Astrocyte of the cerebellum (primary cell): ENCODE data around the gene NECTIN1.

ENCODE experiments used
- DNase-seq: peaks from one replicate; pipeline ENCODE4 v3.0.0-alpha.2; 2011; ENCODE audit warnings: low read depth
- H3K4me3 ChIP-seq: 2 replicates; pipeline ENCODE4 v1.5.1; 2011; ENCODE audit warnings: mild to moderate bottlenecking, low read depth, low read length, moderate library complexity
- CTCF ChIP-seq: IDR thresholded peaks from 2 replicates; pipeline ENCODE4 v1.5.1; 2012; ENCODE audit warnings: low read length, low read depth, moderate library complexity, mild to moderate bottlenecking; ENCODE audit errors: missing control alignments
- in situ Hi-C: cut with HindIII; loops from 2 replicates; pipeline ENCODE4 v1.10.0; 2017; ENCODE audit warnings: low sequenced_read_pairs

The NECTIN1 gene

GRCh38 chr11:119772641-119773415 lies 43.8 kb upstream of the NECTIN1 start:
- TF ChIP-seq CTCF = no peak
- no peak for DNase-seq
- in situ Hi-C loops = no loop called here
- H3K4me3 ChIP-seq = no peak overlapping the region

DNA sequence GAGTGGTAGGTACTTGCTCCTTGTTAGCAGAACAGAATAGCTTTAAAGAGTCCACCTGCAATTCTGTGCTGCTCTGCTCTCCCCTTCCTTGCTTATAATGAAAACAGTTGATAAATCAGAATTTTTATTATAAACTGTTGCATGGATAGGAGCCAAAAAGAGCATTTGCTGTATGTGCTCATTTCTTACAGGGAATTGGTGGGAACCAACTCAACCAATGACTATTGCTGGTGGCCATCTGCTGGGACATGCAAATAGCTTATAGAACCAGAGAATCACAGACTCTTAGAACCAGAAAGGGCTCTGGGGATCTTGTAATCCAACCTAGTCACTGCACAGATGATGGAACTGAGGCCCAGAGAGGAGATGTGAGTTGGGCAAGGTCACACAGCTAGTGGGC lies 43.1 kb upstream of the NECTIN1 start:
- no peak for TF ChIP-seq CTCF
- in situ Hi-C loops = no loop called here
- no peak for DNase-seq
- no peak overlapping the region for H3K4me3 ChIP-seq

GRCh38 chr11:119771172-119771770 lies 42.3 kb upstream of the NECTIN1 start:
- in situ Hi-C loops = no loop called here
- no peak for DNase-seq
- no peak overlapping the region for H3K4me3 ChIP-seq
- TF ChIP-seq CTCF = no peak

DNA sequence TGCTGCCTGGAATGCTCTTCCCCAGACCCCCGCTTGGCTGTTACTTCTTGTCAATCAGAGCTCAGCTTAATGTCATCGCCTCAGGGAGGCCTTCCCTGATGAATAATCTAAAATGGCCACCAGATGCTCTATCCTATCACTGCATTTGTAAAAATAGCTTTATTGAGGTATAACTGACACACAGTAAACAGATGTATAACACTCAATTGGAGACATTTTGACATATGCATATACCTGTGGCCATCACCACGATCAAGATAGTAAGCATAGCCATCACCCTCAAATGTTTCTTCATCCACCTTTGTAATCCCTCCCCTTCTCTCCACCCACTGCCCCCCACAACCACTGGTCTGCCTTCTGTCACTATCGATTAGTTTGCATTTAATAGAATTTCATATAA lies 36.6 kb upstream of the NECTIN1 start:
- DNase-seq = no peak
- in situ Hi-C loops = no loop called here
- TF ChIP-seq CTCF = no peak
- H3K4me3 ChIP-seq = no peak overlapping the region

DNA sequence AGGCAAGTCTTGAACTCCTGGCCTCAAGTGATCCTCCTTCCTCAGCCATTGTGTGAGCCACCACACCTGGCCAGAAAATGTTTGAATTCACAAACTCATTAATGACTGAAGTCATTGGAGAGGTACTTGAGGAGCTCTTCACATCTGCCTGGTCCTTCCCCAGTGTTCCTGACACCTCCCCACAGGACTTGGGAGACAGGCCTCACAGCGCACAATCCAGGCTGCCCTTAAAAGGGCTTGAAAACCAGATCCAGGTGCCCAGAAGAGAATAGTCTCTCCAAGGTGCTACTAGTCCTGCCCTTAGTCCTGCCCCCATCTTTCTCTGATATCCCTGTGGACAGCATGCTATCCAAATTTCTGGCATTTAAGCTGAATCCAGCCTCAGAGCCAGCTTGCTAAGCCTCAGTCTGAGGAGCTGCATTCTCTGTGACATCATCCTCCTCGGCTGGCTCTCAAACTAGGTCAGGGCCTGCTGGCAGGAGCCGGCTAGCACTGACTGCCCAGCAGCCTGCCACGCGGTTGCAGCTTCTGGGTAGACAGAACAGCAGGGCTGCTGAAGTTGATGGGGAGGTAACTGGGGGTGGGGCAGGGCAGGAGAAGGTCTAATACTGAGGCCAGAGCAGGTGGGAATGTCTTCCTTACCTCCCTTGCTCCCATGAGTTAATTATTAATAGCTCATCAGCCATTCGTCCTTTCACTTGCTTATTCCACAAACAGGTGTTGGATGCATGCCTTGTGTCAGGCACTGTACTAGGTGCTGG lies 35.3 kb upstream of the NECTIN1 start:
- DNase-seq = peak; percentile 11
- no peak for TF ChIP-seq CTCF
- in situ Hi-C loops = no loop called here
- no peak overlapping the region for H3K4me3 ChIP-seq

- H3K4me3 ChIP-seq = no peak overlapping the region
- TF ChIP-seq CTCF = no peak
- DNase-seq = no peak
- in situ Hi-C loops = no loop called here
These were observed 34.2 kb upstream of the NECTIN1 start for GRCh38 chr11:119763071-119763728.
